HepG2 (cell line): ENCODE results near the gene MED12L. TPM values are rescaled to one million over a fixed set of nuclear protein-coding genes. Genes with fewer than 3 reads are reported as not detected.

ENCODE experiments used
- ATAC-seq: fragments of 200-7000 bp; cut with Tn5 transposase; 3 replicates; pipeline ENCODE4 v1.9.1; 2020; ENCODE audit warnings: mild to moderate bottlenecking, moderate library complexity
- BruUV-seq: library from RNA; stranded (reverse); fragments of 400-500 nt; replicated peaks from 2 replicates; lab custom pipeline; 2021; lab: Mats Ljungman, UMichigan
- CTCF ChIA-PET: fragments of 300-600 bp; formaldehyde crosslinking; extraction: SDS; loops from one replicate; lab custom pipeline; 2021; ENCODE audit warnings: low total read pairs, inconsistent platforms, low intra/inter-chr PET ratio; lab: Yijun Ruan, JAX
- POLR2A ChIA-PET: fragments of 350-600 bp; sonication (Branson Sonifier 250); formaldehyde crosslinking; loops from one replicate; lab custom pipeline; 2020; ENCODE audit warnings: antibody characterized with exemption, inconsistent platforms; lab: Yijun Ruan, JAX
- DNase-seq: peaks from one replicate; pipeline ENCODE4 v3.0.0-alpha.2; 2015; ENCODE audit warnings: low spot score
- FAIRE-seq: peaks from 3 replicates; lab custom pipeline; 2011; peaks lifted over from hg19 to GRCh38; lab: Jason Lieb, UNC
- H2AFZ ChIP-seq: one replicate; pipeline ENCODE4 v1.6.1; 2011; ENCODE audit warnings: low read length, inconsistent platforms
- H3K27ac ChIP-seq: fragments of 300-600 bp; 3 replicates; pipeline ENCODE4 v1.8.0; 2011; ENCODE audit warnings: mixed run types, mild to moderate bottlenecking, mixed read lengths, low read length, inconsistent platforms; ENCODE audit not compliant: insufficient read depth; ENCODE audit errors: extremely low read length
- H3K27me3 ChIP-seq, 2 experiments: fragments of 200-600 bp in 1 of 2; 2 replicates in 1 of 2; 3 replicates in 1 of 2; pipeline versions ENCODE4 v1.6.0 to v1.8.0; 2011; ENCODE audit warnings: low read length in 2 of 2, mild to moderate bottlenecking in 2 of 2, moderate library complexity in 2 of 2, inconsistent platforms in 1 of 2; ENCODE audit not compliant: insufficient read depth in 2 of 2, control insufficient read depth in 1 of 2
- H3K36me3 ChIP-seq, 2 experiments: fragments of 200-600 bp in 1 of 2; replicated peaks in 1 of 2; 2 replicates in 1 of 2; 3 replicates in 1 of 2; pipeline versions ENCODE4 v1.5.1 to v1.8.0; 2011; ENCODE audit warnings: low read length in 2 of 2, inconsistent platforms in 1 of 2; ENCODE audit not compliant: insufficient read depth in 2 of 2, control insufficient read depth in 1 of 2
- H3K4me1 ChIP-seq: 2 replicates; pipeline ENCODE4 v1.5.1; 2012; ENCODE audit warnings: low read length, inconsistent platforms; ENCODE audit not compliant: insufficient read depth
- H3K4me2 ChIP-seq: 2 replicates; pipeline ENCODE4 v1.6.0; 2011; ENCODE audit warnings: low read depth, low read length, inconsistent platforms
- H3K4me3 ChIP-seq, 3 experiments: fragments of 200-600 bp in 1 of 3; sonication (generic), shearing (Covaris generic) in 1 of 3; replicated peaks in 1 of 3; 2 replicates each; pipeline ENCODE4 v1.5.1; 2011 to 2016; ENCODE audit warnings: low read length in 3 of 3, inconsistent platforms in 2 of 3, low read depth in 2 of 3, mild to moderate bottlenecking in 2 of 3, control low read depth in 1 of 3, mixed read lengths in 1 of 3; ENCODE audit not compliant: insufficient read depth in 1 of 3
- H3K79me2 ChIP-seq: one replicate; pipeline ENCODE4 v1.6.1; 2011; ENCODE audit warnings: low read length, inconsistent platforms; ENCODE audit not compliant: insufficient read depth
- H3K9ac ChIP-seq: 2 replicates; pipeline ENCODE4 v1.6.0; 2011; ENCODE audit warnings: mild to moderate bottlenecking, low read depth, low read length, inconsistent platforms; ENCODE audit not compliant: insufficient read depth
- H3K9me3 ChIP-seq: 2 replicates; pipeline ENCODE4 v1.5.1; 2012; ENCODE audit warnings: mild to moderate bottlenecking, low read length
- H4K20me1 ChIP-seq: 2 replicates; pipeline ENCODE4 v1.6.0; 2011; ENCODE audit warnings: inconsistent platforms, mild to moderate bottlenecking, low read length, moderate library complexity; ENCODE audit not compliant: insufficient read depth
- ARID3A ChIP-seq: IDR thresholded peaks from 2 replicates; pipeline ENCODE4 v1.6.1; 2012; ENCODE audit warnings: low read depth, low read length, improper control_type of control experiment
- HNRNPH1 ChIP-seq: fragments of 200-400 bp; formaldehyde crosslinking; optimal IDR thresholded peaks from 2 replicates; pipeline ENCODE3; 2017; ENCODE audit warnings: mild to moderate bottlenecking, low read depth, low read length
- HOMEZ ChIP-seq: IDR thresholded peaks from 2 replicates; pipeline ENCODE4 v1.6.1; 2016; ENCODE audit warnings: low read depth
- NCOR1 ChIP-seq: fragments of 200-600 bp; sonication (generic); IDR thresholded peaks from 2 replicates; pipeline ENCODE4 v1.7.0; 2017; ENCODE audit warnings: antibody characterized with exemption, low read length, borderline replicate concordance
- NFE2 ChIP-seq: sonication (generic); formaldehyde crosslinking; IDR thresholded peaks from 2 replicates; pipeline ENCODE4 v1.4.0; 2020; ENCODE audit warnings: missing genetic modification reagents
- NR2C2 ChIP-seq: sonication (generic); formaldehyde crosslinking; IDR thresholded peaks from 2 replicates; pipeline ENCODE4 v1.4.0; 2020; ENCODE audit warnings: missing genetic modification reagents, mild to moderate bottlenecking, moderate library complexity, borderline replicate concordance
- RFX1 ChIP-seq: fragments of 450-650 bp; IDR thresholded peaks from 2 replicates; pipeline ENCODE4 v1.6.1; 2017
- SRSF4 ChIP-seq: fragments of 200-400 bp; formaldehyde crosslinking; IDR thresholded peaks from one replicate; pipeline ENCODE4 v1.6.1; 2018; ENCODE audit warnings: mild to moderate bottlenecking, low read depth, low read length, moderate library complexity; ENCODE audit not compliant: poor library complexity, severe bottlenecking
- TBL1XR1 ChIP-seq: fragments of 150-350 bp; IDR thresholded peaks from 2 replicates; pipeline ENCODE4 v1.6.1; 2014; ENCODE audit warnings: borderline replicate concordance, low read length; ENCODE audit not compliant: partially characterized antibody
- YEATS2 ChIP-seq: sonication (generic); formaldehyde crosslinking; IDR thresholded peaks from 2 replicates; pipeline ENCODE4 v1.4.0; 2020; ENCODE audit warnings: missing genetic modification reagents, borderline replicate concordance
- YY1 ChIP-seq: IDR thresholded peaks from 2 replicates; pipeline ENCODE4 v1.6.1; 2011; ENCODE audit warnings: low read length, low read depth, moderate library complexity, mild to moderate bottlenecking; ENCODE audit not compliant: insufficient read depth, insufficient replicate concordance
- ZBTB38 ChIP-seq: sonication (generic); formaldehyde crosslinking; IDR thresholded peaks from 2 replicates; pipeline ENCODE4 v1.5.1; 2020; ENCODE audit warnings: mild to moderate bottlenecking, missing genetic modification reagents
- ZNF512 ChIP-seq: sonication (generic); formaldehyde crosslinking; IDR thresholded peaks from 2 replicates; pipeline ENCODE4 v1.4.0; 2020; ENCODE audit warnings: mild to moderate bottlenecking, missing genetic modification reagents
- ZNF883 ChIP-seq: sonication (generic); formaldehyde crosslinking; IDR thresholded peaks from 2 replicates; pipeline ENCODE4 v1.5.1; 2020; ENCODE audit warnings: mild to moderate bottlenecking, missing genetic modification reagents; ENCODE audit errors: not compliant biosample characterization
- WGBS: methylation state at CpG from one replicate; pipeline ENCODE4 v1.1.6; 2017; ENCODE audit warnings: low lambda C conversion rate; 5-methylcytosine and 5-hydroxymethylcytosine counted together
- in situ Hi-C: cut with HindIII; loops from 2 replicates; pipeline ENCODE4 v1.10.0; 2017; ENCODE audit warnings: low pct_unique_long_range_greater_than_20kb; ENCODE audit not compliant: extremely low pct_ligation_motif_present
- intact Hi-C: fragments of 100-400 bp; cut with micrococcal nuclease; formaldehyde crosslinking; loops from one replicate; pipeline ENCODE4 v1.10.0; 2022; ENCODE audit not compliant: unreplicated experiment
- polyA plus RNA-seq, 8 experiments: library from polyadenylated mRNA; depleted of rRNA in 3 of 8; stranded (reverse) in 7 of 8; unstranded in 1 of 8; fragments of >200 nt; fragmentation: Illumina TruSeq in 4 of 8; extraction: Trizol in 4 of 8; gene quantifications; 2 replicates each; pipeline versions ENCODE4 v1.2.1 to v1.2.3, GENCODE V29; 2011 to 2016; ENCODE audit warnings: low read depth in 4 of 8, missing spikeins in 1 of 8, mixed read lengths in 1 of 8; ENCODE audit not compliant: insufficient read depth in 1 of 8
- total RNA-seq, 5 experiments: library from RNA; depleted of rRNA; stranded (reverse); fragments of >200 nt; fragmentation: Illumina TruSeq; extraction: Trizol; gene quantifications; 2 replicates each; pipeline ENCODE4 v1.2.3, GENCODE V29; 2016; ENCODE audit warnings: low read depth in 1 of 5

MED12L gene
- total and polyA plus RNA-seq, 2 of the 13 experiments (the other 11 are each of a cell fraction or from before 2014, with no cell fraction given) = 0.07 to 0.64 TPM

GRCh38 chr3:151206201-151206600, 120.7 kb downstream of the MED12L start:
- no peak overlapping the region for H3K4me2 ChIP-seq
- FAIRE-seq = no peak
- no peak overlapping the region for H3K27ac ChIP-seq
- H4K20me1 ChIP-seq = no peaks in the 10 kb centered on the region
- no peak overlapping the region for H3K4me3 ChIP-seq
- ChIA-PET POLR2A (interaction anchor here (1.7 kb wide), 1 partner anchor 9 kb away, joined by 3 read pairs; no protein-coding TSS in a partner anchor), CTCF (no interaction called here)
- in situ Hi-C loops (loop anchor here (25.0 kb wide), 1 partner anchor 581 kb away; no protein-coding TSS in a partner anchor), intact Hi-C loops (no loop called here)
- no peaks in the 10 kb centered on the region for H3K79me2 ChIP-seq
- DNase-seq = no peak
- H3K4me1 ChIP-seq = peaks cover 37% of the 10 kb centered on the region
- WGBS = 84% methylated on average over 3 of the region's 3 CpGs
- no peak for ATAC-seq
- BruUV-seq = no TSS peak
- no peaks in the 10 kb centered on the region for H3K9me3 ChIP-seq
- H3K36me3 ChIP-seq = no peaks in the 10 kb centered on the region
- H2AFZ ChIP-seq = no peak overlapping the region
- no peaks in the 10 kb centered on the region for H3K27me3 ChIP-seq
- H3K9ac ChIP-seq = no peak overlapping the region
- no peak for TF ChIP-seq YY1

GRCh38 chr3:151209654-151210053, 124.2 kb downstream of the MED12L start:
- H3K27me3 ChIP-seq = no peaks in the 10 kb centered on the region
- H3K36me3 ChIP-seq = no peaks in the 10 kb centered on the region
- BruUV-seq = no TSS peak
- no peaks in the 10 kb centered on the region for H3K9me3 ChIP-seq
- in situ Hi-C loops (loop anchor here (25.0 kb wide), 1 partner anchor 578 kb away; no protein-coding TSS in a partner anchor), intact Hi-C loops (loop anchor here (5.0 kb wide), 1 partner anchor 42 kb away; no protein-coding TSS in a partner anchor)
- H3K79me2 ChIP-seq = no peaks in the 10 kb centered on the region
- ChIA-PET POLR2A (no interaction called here), CTCF (no interaction called here)
- no peak overlapping the region for H3K9ac ChIP-seq
- no peak for DNase-seq
- TF ChIP-seq NCOR1 (no peak), SRSF4 (no peak), ARID3A (no peak), NFE2 (no peak), HNRNPH1 (no peak), NR2C2 (no peak), YEATS2 (CRISPR knock-in tag) (no peak), TBL1XR1 (no peak), ZBTB38 (CRISPR knock-in tag) (no peak), HOMEZ (CRISPR knock-in tag) (no peak), ZNF512 (CRISPR knock-in tag) (no peak), ZNF883 (no peak), RFX1 (no peak)
- no peak overlapping the region for H3K27ac ChIP-seq
- peaks cover 29% of the 10 kb centered on the region for H3K4me1 ChIP-seq
- 99% methylated on average over 3 of the region's 3 CpGs for WGBS
- no peak overlapping the region for H3K4me3 ChIP-seq
- H4K20me1 ChIP-seq = no peaks in the 10 kb centered on the region
- no peak overlapping the region for H3K4me2 ChIP-seq
- FAIRE-seq = no peak
- H2AFZ ChIP-seq = peak overlapping the region; percentile 3
- ATAC-seq = no peak
